Stimulated activated CD8-positive, alpha-beta memory T cell treated with anti-CD3 and anti-CD28 coated beads, Interleukin-15, amount 100 ng/mL, for 4 hours (primary cell): ENCODE measurements around the gene GEN1.

Experiments used
- DNase-seq, 2 donors: peaks; one replicate each; pipeline ENCODE4 v3.0.0-alpha.2; 2020; ENCODE audit warnings: low read depth in 2 of 2

The GEN1 gene

DNA sequence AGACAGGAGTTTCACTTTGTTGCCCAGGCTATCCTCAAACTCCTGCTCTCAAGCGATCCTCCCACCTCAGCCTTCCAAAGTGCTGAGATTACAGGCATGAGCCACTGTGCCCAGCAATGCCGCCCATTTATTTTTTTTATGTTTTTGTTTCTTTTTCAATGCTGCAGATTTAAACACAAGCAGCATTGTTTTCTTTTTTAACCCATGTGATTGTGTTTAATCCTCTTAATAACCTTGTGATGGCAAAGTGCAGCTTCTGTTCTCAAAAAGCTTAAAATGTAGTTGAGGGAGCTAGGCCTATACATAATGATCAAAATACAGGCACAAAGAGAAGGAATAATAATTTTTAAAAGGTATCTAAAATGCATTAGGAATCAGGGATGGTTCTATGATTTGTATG, 73.8 kb downstream of the GEN1 start:
- no peak for DNase-seq

DNA sequence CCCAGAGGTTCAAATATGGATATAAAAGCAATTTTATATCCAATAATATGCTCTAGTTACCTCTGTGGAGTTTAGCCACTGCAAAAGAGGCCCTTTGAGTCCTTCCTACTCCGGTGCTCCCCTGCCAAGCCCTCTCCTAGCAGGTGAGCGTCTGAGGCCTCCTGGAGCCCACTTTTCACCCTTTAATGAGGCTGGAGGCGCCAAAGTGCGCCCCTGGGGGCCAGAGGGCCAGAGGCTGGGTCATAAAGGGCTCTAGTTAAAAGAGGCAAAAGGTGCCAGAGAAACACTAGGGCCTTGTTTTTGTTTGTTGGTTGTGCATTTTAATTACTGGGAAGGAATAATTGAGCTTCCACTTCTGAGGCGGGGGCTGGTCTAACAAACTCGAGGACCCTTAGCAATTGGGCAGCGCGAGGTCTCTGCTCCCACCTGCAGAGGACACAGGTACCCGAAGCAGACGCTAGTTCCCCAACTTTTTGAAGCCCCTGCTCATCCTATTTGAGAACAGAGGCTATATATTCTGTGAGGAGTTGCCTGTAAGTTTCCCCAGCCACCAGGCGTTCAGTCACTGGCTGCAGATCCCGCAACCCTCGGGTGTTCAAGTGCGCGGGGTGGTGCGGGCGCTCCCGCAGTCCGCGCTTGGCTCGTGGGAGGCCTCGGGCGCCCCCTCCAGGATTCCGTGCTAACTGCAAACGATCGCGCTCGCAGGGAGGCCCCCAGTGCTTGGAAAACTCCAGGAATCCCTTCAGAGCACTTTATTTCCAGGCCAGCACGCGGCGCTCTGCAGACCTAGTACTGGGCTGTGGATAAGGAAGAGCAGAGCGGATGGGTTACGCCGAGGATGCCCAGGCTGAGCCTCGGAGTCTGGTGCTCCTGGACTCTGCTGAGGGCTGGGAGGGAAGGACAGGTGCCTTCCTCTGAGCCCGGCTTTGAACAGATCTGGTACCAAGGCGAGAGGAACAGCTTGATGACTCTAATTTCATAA, 76.4 kb downstream of the GEN1 start:
- DNase-seq = no peak

DNA sequence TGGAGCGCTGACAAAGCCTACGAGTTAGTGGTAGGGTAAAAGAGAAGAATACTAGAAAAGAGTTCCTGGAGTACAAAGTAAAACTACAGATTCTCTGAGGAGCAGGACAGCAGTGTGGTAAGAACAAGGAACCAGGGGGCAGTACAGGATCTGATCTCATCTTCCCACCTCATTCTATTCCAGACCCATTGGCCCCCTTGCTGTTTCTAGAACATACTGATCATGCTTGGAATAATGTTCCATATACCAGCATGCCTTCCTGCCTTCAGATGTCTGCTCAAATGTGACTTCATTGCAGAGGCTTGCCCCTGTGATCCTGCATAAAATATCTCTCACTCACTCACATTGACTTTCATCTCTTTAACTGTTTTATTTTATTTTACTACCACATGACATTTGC, 81.6 kb downstream of the GEN1 start:
- no peak for DNase-seq
